PC-9 (cell line): ENCODE results near the gene AXIN2. TPM values are rescaled to one million over a fixed set of nuclear protein-coding genes. Genes with fewer than 3 reads are reported as not detected.

Experiments used
- BruUV-seq: library from RNA; stranded (reverse); fragments of 400-500 nt; replicated peaks from 2 replicates; lab custom pipeline; 2021; lab: Mats Ljungman, UMichigan
- CTCF ChIA-PET: fragments of 300-600 bp; sonication (Branson Sonifier 250); formaldehyde crosslinking; loops from one replicate; lab custom pipeline; 2022; ENCODE audit warnings: antibody characterized with exemption; lab: Charles Lee
- POLR2A ChIA-PET: fragments of 300-600 bp; sonication (Branson Sonifier 250); formaldehyde crosslinking; loops from one replicate; lab custom pipeline; 2022; ENCODE audit warnings: antibody characterized with exemption; ENCODE audit not compliant: unreplicated experiment; lab: Charles Lee
- DNase-seq, 2 experiments: peaks; one replicate each; pipeline versions ENCODE4 v3.0.0 to v3.0.0-alpha.2; 2015 to 2022; ENCODE audit warnings: mixed read lengths in 1 of 2
- H2AFZ ChIP-seq: fragments of 200-600 bp; sonication (generic); 2 replicates; pipeline ENCODE4 v1.8.1; 2017; ENCODE audit warnings: antibody characterized with exemption
- H3F3A ChIP-seq: fragments of 200-600 bp; sonication (generic); 2 replicates; pipeline ENCODE4 v1.8.1; 2017; ENCODE audit warnings: antibody characterized with exemption, mild to moderate bottlenecking, low read depth; ENCODE audit not compliant: insufficient read depth
- H3K27ac ChIP-seq: fragments of 200-600 bp; sonication (generic); 2 replicates; pipeline ENCODE4 v1.6.1; 2016; ENCODE audit warnings: mixed run types
- H3K27me3 ChIP-seq: fragments of 200-600 bp; sonication (generic); 2 replicates; pipeline ENCODE4 v1.6.1; 2016; ENCODE audit warnings: low read depth, mixed run types; ENCODE audit not compliant: insufficient read depth
- H3K36me3 ChIP-seq: fragments of 200-600 bp; sonication (generic); 2 replicates; pipeline ENCODE4 v1.6.1; 2016; ENCODE audit warnings: low read depth, mixed run types
- H3K4me1 ChIP-seq: fragments of 200-600 bp; sonication (generic); replicated peaks from 2 replicates; pipeline ENCODE4 v1.6.1; 2016; ENCODE audit warnings: mixed run types; ENCODE audit not compliant: insufficient read depth
- H3K4me2 ChIP-seq: fragments of 200-600 bp; sonication (generic); 2 replicates; pipeline ENCODE4 v1.6.1; 2017; ENCODE audit warnings: mixed run types
- H3K4me3 ChIP-seq: fragments of 200-600 bp; sonication (generic); 2 replicates; pipeline ENCODE4 v1.6.1; 2016; ENCODE audit warnings: mixed run types
- H3K79me2 ChIP-seq: fragments of 200-600 bp; sonication (generic); 2 replicates; pipeline ENCODE4 v1.6.1; 2017; ENCODE audit warnings: low read depth, mixed run types
- H3K9me2 ChIP-seq: fragments of 200-600 bp; sonication (generic); 2 replicates; pipeline ENCODE4 v1.8.1; 2017; ENCODE audit warnings: mild to moderate bottlenecking; ENCODE audit not compliant: insufficient read depth
- H3K9me3 ChIP-seq: fragments of 200-600 bp; sonication (generic); 2 replicates; pipeline ENCODE4 v1.8.1; 2016; ENCODE audit warnings: low read depth; ENCODE audit not compliant: insufficient read depth
- H4K20me1 ChIP-seq: fragments of 200-600 bp; sonication (generic); 2 replicates; pipeline ENCODE4 v1.8.1; 2017; ENCODE audit not compliant: insufficient read depth
- EZH2 ChIP-seq: fragments of 200-600 bp; sonication (generic); IDR thresholded peaks from 2 replicates; pipeline ENCODE4 v1.8.0; 2017; ENCODE audit warnings: antibody characterized with exemption, low read depth
- intact Hi-C: fragments of 100-400 bp; cut with micrococcal nuclease; formaldehyde crosslinking; loops from one replicate; pipeline ENCODE4 v1.10.0; 2022; ENCODE audit not compliant: unreplicated experiment
- total RNA-seq: library from RNA; stranded (reverse); gene quantifications from 2 replicates; pipeline ENCODE4 v1.2.3, GENCODE V29; 2021
- TF ChIP-seq, protein P1 (sequence below): fragments of 200-600 bp; sonication (generic); conservative IDR thresholded peaks from 2 replicates; pipeline ENCODE4 v1.6.1; 2017; ENCODE audit warnings: mixed run types, antibody characterized with exemption, mild to moderate bottlenecking, moderate library complexity

Gene AXIN2
- total RNA-seq, 1 experiment from 2014 or later = 0.24 TPM

- Histone ChIP-seq H3K4me2 (no peak overlapping the region), H3F3A (peaks cover 9% of the 10 kb centered on the region), H3K79me2 (no peaks in the 10 kb centered on the region), H3K9me3 (no peaks in the 10 kb centered on the region), H3K4me1 (peaks cover 9% of the 10 kb centered on the region), H3K4me3 (no peak overlapping the region), H3K27me3 (no peaks in the 10 kb centered on the region), H2AFZ (no peak overlapping the region), H3K9me2 (no peaks in the 10 kb centered on the region), H4K20me1 (no peaks in the 10 kb centered on the region), H3K27ac (no peak overlapping the region), H3K36me3 (no peaks in the 10 kb centered on the region)
- POLR2A ChIA-PET = no interaction called here
- intact Hi-C loops = no loop called here
- CTCF ChIA-PET = no interaction called here
- no TSS peak for BruUV-seq
- TF ChIP-seq, protein P1, sequence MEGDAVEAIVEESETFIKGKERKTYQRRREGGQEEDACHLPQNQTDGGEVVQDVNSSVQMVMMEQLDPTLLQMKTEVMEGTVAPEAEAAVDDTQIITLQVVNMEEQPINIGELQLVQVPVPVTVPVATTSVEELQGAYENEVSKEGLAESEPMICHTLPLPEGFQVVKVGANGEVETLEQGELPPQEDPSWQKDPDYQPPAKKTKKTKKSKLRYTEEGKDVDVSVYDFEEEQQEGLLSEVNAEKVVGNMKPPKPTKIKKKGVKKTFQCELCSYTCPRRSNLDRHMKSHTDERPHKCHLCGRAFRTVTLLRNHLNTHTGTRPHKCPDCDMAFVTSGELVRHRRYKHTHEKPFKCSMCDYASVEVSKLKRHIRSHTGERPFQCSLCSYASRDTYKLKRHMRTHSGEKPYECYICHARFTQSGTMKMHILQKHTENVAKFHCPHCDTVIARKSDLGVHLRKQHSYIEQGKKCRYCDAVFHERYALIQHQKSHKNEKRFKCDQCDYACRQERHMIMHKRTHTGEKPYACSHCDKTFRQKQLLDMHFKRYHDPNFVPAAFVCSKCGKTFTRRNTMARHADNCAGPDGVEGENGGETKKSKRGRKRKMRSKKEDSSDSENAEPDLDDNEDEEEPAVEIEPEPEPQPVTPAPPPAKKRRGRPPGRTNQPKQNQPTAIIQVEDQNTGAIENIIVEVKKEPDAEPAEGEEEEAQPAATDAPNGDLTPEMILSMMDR = no peak
- TF ChIP-seq EZH2 = no peak
- no peak for DNase-seq
Measured at GRCh38 chr17:65593092-65593854, 31.8 kb upstream of the AXIN2 start.

DNA sequence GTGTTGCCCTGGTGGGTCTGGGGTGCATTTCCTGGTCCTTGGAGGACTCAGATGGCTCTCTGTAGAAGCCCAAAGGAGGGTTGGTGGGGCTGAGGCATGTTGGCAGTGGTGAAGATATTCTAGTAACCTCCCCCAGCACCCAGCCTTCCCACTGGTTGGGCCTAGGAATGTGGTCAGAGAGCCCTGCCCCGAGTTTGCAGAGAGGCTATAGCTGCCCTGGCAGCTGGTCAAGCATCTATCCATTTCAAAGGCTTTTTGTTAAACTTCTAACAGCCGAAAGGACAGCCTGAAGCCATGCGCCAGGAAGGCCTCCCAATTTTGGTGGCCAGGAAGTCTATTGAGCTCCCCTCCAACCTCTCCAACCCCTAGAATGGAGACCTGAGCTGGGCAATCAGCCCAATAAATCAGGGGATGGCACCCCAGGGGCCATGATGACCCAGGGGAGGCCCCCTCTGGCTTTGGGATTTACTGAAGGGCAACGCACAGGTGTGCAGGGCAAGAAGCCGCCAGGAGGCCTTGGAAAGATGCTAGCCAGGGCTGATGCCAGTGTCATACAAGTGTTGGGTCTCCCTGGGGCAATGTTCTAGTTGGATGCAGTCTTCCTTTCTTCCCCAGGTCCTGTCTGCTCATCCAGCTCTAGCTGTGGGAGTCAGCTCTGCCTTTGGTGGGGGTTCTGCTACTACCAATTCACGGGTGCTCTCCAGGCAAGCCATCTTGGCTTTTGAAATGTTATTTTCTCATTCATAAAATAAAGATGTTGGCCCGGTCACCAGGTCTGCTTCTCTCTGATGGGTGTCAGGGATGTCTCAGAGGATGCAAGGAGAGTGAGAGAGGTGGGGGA, 30.9 kb upstream of the AXIN2 start:
- Histone ChIP-seq H3K36me3 (no peaks in the 10 kb centered on the region), H3K4me2 (no peak overlapping the region), H3K27ac (no peak overlapping the region), H3K9me2 (no peaks in the 10 kb centered on the region), H3K4me1 (peaks cover 18% of the 10 kb centered on the region), H3K9me3 (no peaks in the 10 kb centered on the region), H2AFZ (no peak overlapping the region), H4K20me1 (no peaks in the 10 kb centered on the region), H3K27me3 (no peaks in the 10 kb centered on the region), H3K4me3 (no peak overlapping the region), H3K79me2 (no peaks in the 10 kb centered on the region), H3F3A (peaks cover 16% of the 10 kb centered on the region)
- intact Hi-C loops = no loop called here
- POLR2A ChIA-PET = no interaction called here
- DNase-seq = no peak
- CTCF ChIA-PET = no interaction called here
- BruUV-seq = no TSS peak
- no peak for TF ChIP-seq EZH2
- TF ChIP-seq, protein P1 = no peak

GRCh38 chr17:65589321-65589720, 27.9 kb upstream of the AXIN2 start:
- Histone ChIP-seq H3K27me3 (no peaks in the 10 kb centered on the region), H3K4me1 (peaks cover 28% of the 10 kb centered on the region), H3K36me3 (no peaks in the 10 kb centered on the region), H3K4me2 (no peak overlapping the region), H3K79me2 (no peaks in the 10 kb centered on the region), H3F3A (peaks cover 16% of the 10 kb centered on the region), H2AFZ (no peak overlapping the region), H3K4me3 (no peak overlapping the region), H3K9me2 (no peaks in the 10 kb centered on the region), H3K9me3 (no peaks in the 10 kb centered on the region), H4K20me1 (no peaks in the 10 kb centered on the region), H3K27ac (no peak overlapping the region)
- TF ChIP-seq, protein P1 = no peak
- no peak for TF ChIP-seq EZH2
- intact Hi-C loops = no loop called here
- no peak for DNase-seq
- BruUV-seq = no TSS peak
- CTCF ChIA-PET = no interaction called here
- POLR2A ChIA-PET = no interaction called here
